ENCODE results near the gene PTCD1. TPM values are rescaled to one million over a fixed set of nuclear protein-coding genes. Genes with fewer than 3 reads are reported as not detected.
A peak's percentile ranks its signal among the peaks of the same experiment; 100 is the strongest.

Gene PTCD1
- total RNA-seq, 1 donor from 2014 or later = 4.9 TPM

GRCh38 chr7:99408379-99409191, 30.0 kb downstream of the PTCD1 start, which contains the start of the genes BUD31 and PDAP1:
BUD31 (plus strand) TSS chr7:99408969; CDS start chr7:99411093, 2,124 bp downstream.
PDAP1 (minus strand) TSS chr7:99408597; CDS start chr7:99408548, 49 bp downstream.
- DNase-seq (ENCODE audit: low spot score) = peak; percentile 93

GRCh38 chr7:99407872-99408378, 30.7 kb downstream of the PTCD1 start:
- DNase-seq (ENCODE audit: low spot score) = no peak

GRCh38 chr7:99406557-99406956, 32.0 kb downstream of the PTCD1 start:
- DNase-seq (ENCODE audit: low spot score) = no peak

- DNase-seq (ENCODE audit: low spot score) = no peak
Measured at GRCh38 chr7:99404977-99405320, 33.6 kb downstream of the PTCD1 start.

- no peak for DNase-seq (ENCODE audit: low spot score)
Measured at GRCh38 chr7:99404235-99404976, 34.2 kb downstream of the PTCD1 start.

- no peak for DNase-seq (ENCODE audit: low spot score)
Measured at GRCh38 chr7:99403764-99404163, 34.8 kb downstream of the PTCD1 start.

- DNase-seq (ENCODE audit: low spot score) = no peak
Measured at GRCh38 chr7:99402854-99403253, 35.7 kb downstream of the PTCD1 start.

- DNase-seq (ENCODE audit: low spot score) = no peak
Measured at GRCh38 chr7:99399597-99399996, 39.0 kb downstream of the PTCD1 start.

GRCh38 chr7:99398891-99399445, 39.6 kb downstream of the PTCD1 start:
- DNase-seq (ENCODE audit: low spot score) = no peak

- no peak for DNase-seq (ENCODE audit: low spot score)
Measured at GRCh38 chr7:99397297-99397983, 41.2 kb downstream of the PTCD1 start.

- DNase-seq (ENCODE audit: low spot score) = no peak
Measured at GRCh38 chr7:99396418-99397296, 41.9 kb downstream of the PTCD1 start.

GRCh38 chr7:99395616-99396327, 42.8 kb downstream of the PTCD1 start:
- DNase-seq (ENCODE audit: low spot score) = no peak

GRCh38 chr7:99394188-99394502, 44.5 kb downstream of the PTCD1 start:
- DNase-seq (ENCODE audit: low spot score) = no peak

- DNase-seq (ENCODE audit: low spot score) = no peak
Measured at GRCh38 chr7:99393355-99394187, 45.0 kb downstream of the PTCD1 start.

- DNase-seq (ENCODE audit: low spot score) = peak; percentile 77
Measured at GRCh38 chr7:99392659-99393354, 45.8 kb downstream of the PTCD1 start.

- DNase-seq (ENCODE audit: low spot score) = no peak
Measured at GRCh38 chr7:99392046-99392445, 46.6 kb downstream of the PTCD1 start.

- no peak for DNase-seq (ENCODE audit: low spot score)
Measured at GRCh38 chr7:99390941-99391602, 47.5 kb downstream of the PTCD1 start.

GRCh38 chr7:99389772-99390171, 48.8 kb downstream of the PTCD1 start:
- DNase-seq (ENCODE audit: low spot score) = no peak
